OCI-LY1 (cell line): ENCODE data around the gene CAMP.
A peak's percentile ranks its signal among the peaks of the same experiment; 100 is the strongest.

Experiments used
- H2AFZ ChIP-seq: fragments of 200-600 bp; sonication (generic), shearing (Covaris generic); 2 replicates; pipeline ENCODE4 v1.6.0; 2014; ENCODE audit warnings: antibody characterized with exemption, mild to moderate bottlenecking, low read length
- H3F3A ChIP-seq: fragments of 200-600 bp; sonication (generic), shearing (Covaris generic); 2 replicates; pipeline ENCODE4 v1.6.0; 2014; ENCODE audit warnings: mild to moderate bottlenecking, antibody characterized with exemption, low read length, moderate library complexity; ENCODE audit not compliant: insufficient read depth
- H3K27ac ChIP-seq: fragments of 200-600 bp; sonication (generic); 2 replicates; pipeline ENCODE4 v1.5.1; 2014; ENCODE audit warnings: low read length, mixed run types, mild to moderate bottlenecking, low read depth; ENCODE audit not compliant: poor library complexity, severe bottlenecking
- H3K27me3 ChIP-seq: fragments of 200-600 bp; sonication (generic); 2 replicates; pipeline ENCODE4 v1.6.0; 2014; ENCODE audit warnings: antibody characterized with exemption, mild to moderate bottlenecking, low read length, moderate library complexity; ENCODE audit not compliant: insufficient read depth
- H3K36me3 ChIP-seq: fragments of 200-600 bp; sonication (generic); 2 replicates; pipeline ENCODE4 v1.6.1; 2014; ENCODE audit warnings: mild to moderate bottlenecking, antibody characterized with exemption, low read length, moderate library complexity, mixed read lengths; ENCODE audit not compliant: insufficient read depth
- H3K4me1 ChIP-seq: fragments of 200-600 bp; sonication (generic); 2 replicates; pipeline ENCODE4 v1.5.1; 2014; ENCODE audit warnings: mild to moderate bottlenecking, low read length, moderate library complexity; ENCODE audit not compliant: insufficient read depth, severe bottlenecking
- H3K4me2 ChIP-seq: fragments of 200-600 bp; sonication (generic), shearing (Covaris generic); 2 replicates; pipeline ENCODE4 v1.6.1; 2014; ENCODE audit warnings: low read length
- H3K4me3 ChIP-seq: fragments of 200-600 bp; sonication (generic); 2 replicates; pipeline ENCODE4 v1.5.1; 2014; ENCODE audit warnings: low read length, low read depth, mild to moderate bottlenecking, mixed read lengths; ENCODE audit not compliant: poor library complexity, severe bottlenecking
- H3K79me2 ChIP-seq: fragments of 200-600 bp; shearing (Covaris generic); 2 replicates; pipeline ENCODE4 v1.6.1; 2016; ENCODE audit warnings: mixed run types, low read length, mixed read lengths; ENCODE audit not compliant: insufficient read depth
- H3K9ac ChIP-seq: fragments of 200-600 bp; sonication (generic), shearing (Covaris generic); 2 replicates; pipeline ENCODE4 v1.6.1; 2014; ENCODE audit warnings: mild to moderate bottlenecking, low read length, mixed read lengths
- H3K9me2 ChIP-seq: fragments of 200-600 bp; sonication (generic), shearing (Covaris generic); 2 replicates; pipeline ENCODE4 v1.6.1; 2014; ENCODE audit warnings: low read depth, mild to moderate bottlenecking, low read length, mixed read lengths
- H3K9me3 ChIP-seq: fragments of 200-600 bp; shearing (Covaris generic); 2 replicates; pipeline ENCODE4 v1.6.1; 2014; ENCODE audit warnings: low read length, mixed read lengths
- H4K20me1 ChIP-seq: fragments of 200-600 bp; sonication (generic), shearing (Covaris generic); 2 replicates; pipeline ENCODE4 v1.6.0; 2016; ENCODE audit warnings: mild to moderate bottlenecking, low read length; ENCODE audit not compliant: insufficient read depth
- EZH2 ChIP-seq: fragments of 200-600 bp; sonication (generic), shearing (Covaris generic); IDR thresholded peaks from 2 replicates; pipeline ENCODE4 v1.8.0; 2017; ENCODE audit warnings: borderline replicate concordance, mixed run types, mild to moderate bottlenecking, antibody characterized with exemption, low read length, moderate library complexity, mixed read lengths
- TF ChIP-seq, protein P1 (sequence below): fragments of 200-600 bp; sonication (generic), shearing (Covaris generic); IDR thresholded peaks from 2 replicates; pipeline ENCODE4 v1.5.1; 2017; ENCODE audit warnings: mild to moderate bottlenecking, antibody characterized with exemption, low read length, moderate library complexity, mixed read lengths

CAMP gene

DNA sequence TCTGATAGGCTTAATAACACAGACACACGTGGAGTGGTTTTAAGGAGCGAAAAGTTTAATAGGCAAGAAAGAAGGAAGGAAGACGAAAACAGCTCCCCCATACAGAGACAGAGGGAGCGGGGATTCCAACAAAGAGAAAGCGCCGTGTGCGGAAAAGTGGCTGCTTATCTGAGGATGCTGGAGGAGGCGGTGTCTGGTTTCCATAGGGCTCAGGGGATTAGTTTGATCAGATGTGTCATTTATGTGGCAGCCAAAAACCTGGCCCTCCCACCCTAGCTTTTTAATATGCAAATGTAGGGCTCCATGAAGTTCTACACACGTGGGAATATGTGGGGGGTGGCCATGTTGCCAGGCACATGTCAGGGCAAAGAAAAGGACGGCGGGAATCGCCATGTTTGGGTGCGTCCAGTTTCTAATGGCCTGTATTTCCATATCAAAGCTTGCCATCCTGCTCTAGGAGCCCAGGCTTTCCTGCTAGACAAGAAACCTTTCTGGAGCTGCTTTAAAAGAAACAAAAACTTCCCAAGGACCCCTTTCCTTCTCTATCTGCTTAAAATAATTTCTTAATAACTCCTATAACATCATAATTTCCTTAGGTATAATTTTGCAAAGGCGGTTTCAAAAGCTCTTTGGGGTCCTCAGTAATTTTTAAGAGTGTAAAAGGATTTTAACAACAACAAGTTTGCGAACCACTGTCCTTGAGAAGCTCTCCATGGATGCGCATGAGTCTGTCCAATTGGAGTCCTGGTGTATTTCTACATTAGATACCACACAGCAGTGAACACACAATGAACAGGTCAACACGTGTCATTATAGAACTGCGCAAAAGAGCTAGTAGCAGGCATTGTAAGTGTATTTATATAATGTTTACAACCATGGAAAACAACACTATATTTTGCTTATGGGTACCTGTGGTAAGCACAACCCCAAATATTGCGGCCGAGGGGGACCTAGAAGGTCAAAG is 17.0 kb downstream of the CAMP start:
- TF ChIP-seq, protein P1, sequence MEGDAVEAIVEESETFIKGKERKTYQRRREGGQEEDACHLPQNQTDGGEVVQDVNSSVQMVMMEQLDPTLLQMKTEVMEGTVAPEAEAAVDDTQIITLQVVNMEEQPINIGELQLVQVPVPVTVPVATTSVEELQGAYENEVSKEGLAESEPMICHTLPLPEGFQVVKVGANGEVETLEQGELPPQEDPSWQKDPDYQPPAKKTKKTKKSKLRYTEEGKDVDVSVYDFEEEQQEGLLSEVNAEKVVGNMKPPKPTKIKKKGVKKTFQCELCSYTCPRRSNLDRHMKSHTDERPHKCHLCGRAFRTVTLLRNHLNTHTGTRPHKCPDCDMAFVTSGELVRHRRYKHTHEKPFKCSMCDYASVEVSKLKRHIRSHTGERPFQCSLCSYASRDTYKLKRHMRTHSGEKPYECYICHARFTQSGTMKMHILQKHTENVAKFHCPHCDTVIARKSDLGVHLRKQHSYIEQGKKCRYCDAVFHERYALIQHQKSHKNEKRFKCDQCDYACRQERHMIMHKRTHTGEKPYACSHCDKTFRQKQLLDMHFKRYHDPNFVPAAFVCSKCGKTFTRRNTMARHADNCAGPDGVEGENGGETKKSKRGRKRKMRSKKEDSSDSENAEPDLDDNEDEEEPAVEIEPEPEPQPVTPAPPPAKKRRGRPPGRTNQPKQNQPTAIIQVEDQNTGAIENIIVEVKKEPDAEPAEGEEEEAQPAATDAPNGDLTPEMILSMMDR: no peak
- no peak for TF ChIP-seq EZH2
- H3F3A ChIP-seq: no peaks in the 10 kb centered on the region
- H3K36me3 ChIP-seq: peaks cover 15% of the 10 kb centered on the region; the same call in 1 of the 2 replicates
- H3K4me1 ChIP-seq: peaks cover 48% of the 10 kb centered on the region
- peak overlapping the region; percentile 53 for H3K4me2 ChIP-seq
- peak overlapping the region; percentile 32; the same call in 1 of the 2 replicates for H3K9ac ChIP-seq
- H3K9me3 ChIP-seq: no peaks in the 10 kb centered on the region
- H3K4me3 ChIP-seq: peak overlapping the region; percentile 77
- no peaks in the 10 kb centered on the region for H3K27me3 ChIP-seq
- H3K9me2 ChIP-seq: no peaks in the 10 kb centered on the region
- H3K79me2 ChIP-seq: peaks cover 38% of the 10 kb centered on the region
- H4K20me1 ChIP-seq: no peaks in the 10 kb centered on the region
- H2AFZ ChIP-seq: peak overlapping the region; percentile 41
- H3K27ac ChIP-seq: peak overlapping the region; percentile 9

DNA sequence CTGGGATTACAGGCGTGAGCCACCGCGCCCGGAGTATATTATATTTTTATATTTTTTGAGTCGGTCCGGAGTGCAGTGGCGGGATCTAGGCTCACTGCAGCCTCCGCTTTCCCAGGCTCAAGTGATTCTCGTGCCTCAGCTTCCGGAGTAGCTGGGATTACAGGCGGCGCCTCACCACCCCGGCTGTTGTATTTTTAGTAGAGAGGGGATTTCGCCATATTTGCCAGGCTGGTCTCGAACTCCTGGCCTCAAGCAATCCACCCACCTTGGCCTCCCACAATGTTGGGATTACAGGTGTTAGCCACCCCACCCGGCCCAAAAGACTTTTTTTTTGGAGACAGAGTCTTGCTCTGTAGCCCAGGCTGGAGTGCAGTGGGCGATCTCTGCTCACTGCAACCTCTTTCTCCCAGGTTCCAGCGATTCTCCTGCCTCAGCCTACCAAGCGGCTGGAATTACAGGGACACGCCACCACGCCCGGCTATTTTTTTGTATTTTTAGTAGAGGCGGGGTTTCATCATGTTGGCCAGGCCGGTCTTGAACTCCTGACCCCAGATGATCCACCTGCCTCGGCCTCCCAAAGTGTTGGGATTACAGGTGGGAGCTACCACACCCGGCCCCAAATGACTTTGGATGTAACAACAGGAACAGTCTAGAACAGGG is 18.6 kb downstream of the CAMP start:
- no peak overlapping the region for H2AFZ ChIP-seq
- no peaks in the 10 kb centered on the region for H3K9me2 ChIP-seq
- H3K9ac ChIP-seq: peak overlapping the region; percentile 81
- peak overlapping the region; percentile 79 for H3K27ac ChIP-seq
- H3K79me2 ChIP-seq: peaks cover 45% of the 10 kb centered on the region
- H3F3A ChIP-seq: no peaks in the 10 kb centered on the region
- peak overlapping the region; percentile 89 for H3K4me2 ChIP-seq
- H4K20me1 ChIP-seq: no peaks in the 10 kb centered on the region
- H3K27me3 ChIP-seq: no peaks in the 10 kb centered on the region
- no peaks in the 10 kb centered on the region for H3K9me3 ChIP-seq
- TF ChIP-seq, protein P1: no peak
- no peak for TF ChIP-seq EZH2
- H3K4me3 ChIP-seq: peak overlapping the region; percentile 77
- H3K36me3 ChIP-seq: peaks cover 23% of the 10 kb centered on the region; the same call in 1 of the 2 replicates
- peaks cover 35% of the 10 kb centered on the region for H3K4me1 ChIP-seq

GRCh38 chr3:48243886-48244285 is 20.6 kb downstream of the CAMP start:
- Histone ChIP-seq H3F3A (no peaks in the 10 kb centered on the region), H4K20me1 (no peaks in the 10 kb centered on the region), H3K36me3 (peaks cover 43% of the 10 kb centered on the region), H3K9me2 (no peaks in the 10 kb centered on the region), H3K27ac (peak overlapping the region; percentile 79), H3K4me3 (peak overlapping the region; percentile 77), H3K27me3 (no peaks in the 10 kb centered on the region), H3K4me1 (peaks cover 31% of the 10 kb centered on the region), H3K9me3 (no peaks in the 10 kb centered on the region), H3K79me2 (peaks cover 48% of the 10 kb centered on the region), H3K9ac (peak overlapping the region; percentile 81; the same call in 1 of the 2 replicates), H3K4me2 (peak overlapping the region; percentile 89), H2AFZ (no peak overlapping the region)
- TF ChIP-seq, protein P1: no peak
- no peak for TF ChIP-seq EZH2
